Left ventricle myocardium inferior (tissue), 1 donor: ENCODE measurements around the gene GJD3. TPM values are rescaled to one million over a fixed set of nuclear protein-coding genes. Genes with fewer than 3 reads are reported as not detected.
A peak's percentile ranks its signal among the peaks of the same experiment; 100 is the strongest.
"Not testable (repeated sequence)": the region's sequence is repeated elsewhere in the genome, so short reads cannot be mapped to it uniquely, and the experiment has no call there.

ENCODE experiments used
- DNase-seq: peaks from one replicate; pipeline ENCODE4 v3.0.0-alpha.2; 2020
- H3K27ac ChIP-seq: fragments of 200-600 bp; replicated peaks from 2 replicates; pipeline ENCODE4 v1.8.0; 2021
- H3K27me3 ChIP-seq: fragments of 200-600 bp; 2 replicates; pipeline ENCODE4 v1.8.0; 2021; ENCODE audit warnings: low read depth
- H3K36me3 ChIP-seq: fragments of 200-600 bp; 2 replicates; pipeline ENCODE4 v1.8.0; 2021
- H3K4me1 ChIP-seq: fragments of 200-600 bp; 2 replicates; pipeline ENCODE4 v1.8.0; 2021
- H3K4me3 ChIP-seq: fragments of 200-600 bp; 2 replicates; pipeline ENCODE4 v1.8.0; 2021; ENCODE audit warnings: mild to moderate bottlenecking, moderate library complexity
- H3K9me3 ChIP-seq: fragments of 200-600 bp; replicated peaks from 2 replicates; pipeline ENCODE4 v1.8.0; 2021
- CTCF ChIP-seq: fragments of 200-600 bp; IDR thresholded peaks from 2 replicates; pipeline ENCODE4 v1.8.0; 2021; ENCODE audit warnings: antibody characterized with exemption, mild to moderate bottlenecking, borderline replicate concordance
- intact Hi-C: fragments of 100-400 bp; cut with micrococcal nuclease; formaldehyde crosslinking; loops from one replicate; pipeline ENCODE4 v1.11.0; 2022
- total RNA-seq: library from RNA; stranded (reverse); fragmentation: NEBNext Ultra II Directional; extraction: Animal tissue kit (Norgen Biotek cat#: 25700); gene quantifications from one replicate; pipeline ENCODE4 v1.2.1, GENCODE V29; 2021
- donor health status: DM: no; HTN: yes; CAD: no; lungs with severe emphysema.

Gene GJD3
- total RNA-seq, 1 donor from 2014 or later, result 0.88 TPM

- no peak for DNase-seq
- no peak overlapping the region for H3K27ac ChIP-seq
- H3K4me3 ChIP-seq, result no peak overlapping the region
- no peaks in the 10 kb centered on the region for H3K36me3 ChIP-seq
- H3K4me1 ChIP-seq, result no peaks in the 10 kb centered on the region
- no peaks in the 10 kb centered on the region for H3K27me3 ChIP-seq
- TF ChIP-seq CTCF, result no peak
- intact Hi-C loops, result no loop called here
- no peaks in the 10 kb centered on the region for H3K9me3 ChIP-seq
These were observed 42.9 kb upstream of the GJD3 start for GRCh38 chr17:40407460-40407859.

- Histone ChIP-seq H3K27ac (no peak overlapping the region), H3K4me3 (no peak overlapping the region), H3K36me3 (no peaks in the 10 kb centered on the region), H3K9me3 (no peaks in the 10 kb centered on the region), H3K27me3 (no peaks in the 10 kb centered on the region), H3K4me1 (no peaks in the 10 kb centered on the region)
- intact Hi-C loops, result no loop called here
- TF ChIP-seq CTCF, result no peak
- DNase-seq, result no peak
These were observed 39.5 kb upstream of the GJD3 start for GRCh38 chr17:40404003-40404402.

GRCh38 chr17:40402668-40403067 is 38.1 kb upstream of the GJD3 start:
- Histone ChIP-seq H3K27me3 (no peaks in the 10 kb centered on the region), H3K36me3 (no peaks in the 10 kb centered on the region), H3K4me3 (no peak overlapping the region), H3K27ac (no peak overlapping the region), H3K4me1 (no peaks in the 10 kb centered on the region), H3K9me3 (no peaks in the 10 kb centered on the region)
- no peak for TF ChIP-seq CTCF
- intact Hi-C loops, result no loop called here
- DNase-seq, result no peak

GRCh38 chr17:40399185-40399584 is 34.6 kb upstream of the GJD3 start:
- Histone ChIP-seq H3K27me3 (no peaks in the 10 kb centered on the region), H3K4me1 (no peaks in the 10 kb centered on the region), H3K4me3 (no peak overlapping the region), H3K9me3 (no peaks in the 10 kb centered on the region), H3K27ac (no peak overlapping the region), H3K36me3 (no peaks in the 10 kb centered on the region)
- no peak for DNase-seq
- TF ChIP-seq CTCF, result peak; percentile 78
- intact Hi-C loops, result loop anchor here (10.0 kb wide), 1 partner anchor 76 kb away; no protein-coding TSS in a partner anchor

- intact Hi-C loops, H3K4me1 ChIP-seq: not testable (repeated sequence)
These were observed 22.0 kb upstream of the GJD3 start for GRCh38 chr17:40386555-40386954.

GRCh38 chr17:40382251-40382650 is 17.7 kb upstream of the GJD3 start:
- H3K9me3 ChIP-seq, result no peaks in the 10 kb centered on the region
- H3K4me3 ChIP-seq, result no peak overlapping the region
- no peak overlapping the region for H3K27ac ChIP-seq
- no peak for DNase-seq
- no peak for TF ChIP-seq CTCF
- no peaks in the 10 kb centered on the region for H3K4me1 ChIP-seq
- no peaks in the 10 kb centered on the region for H3K36me3 ChIP-seq
- H3K27me3 ChIP-seq, result peaks cover 18% of the 10 kb centered on the region
- intact Hi-C loops, result no loop called here

More at GRCh38 chr17:40386555-40386954, 22.0 kb upstream of the GJD3 start:
- H3K27me3 ChIP-seq, DNase-seq, H3K4me3 ChIP-seq, H3K27ac ChIP-seq, H3K36me3 ChIP-seq, H3K9me3 ChIP-seq: not testable (repeated sequence)
